ENCODE data around the gene SLC25A23.
A peak's percentile ranks its signal among the peaks of the same experiment; 100 is the strongest.

The SLC25A23 gene

GRCh38 chr19:6490134-6490533 is 30.5 kb upstream of the SLC25A23 start:
- no peak for DNase-seq (ENCODE audit: low spot score in 2 of 2)
- no peaks in the 10 kb centered on the region for H3K27me3 ChIP-seq (ENCODE audit: low read depth)
- H3K4me3 ChIP-seq = no peak overlapping the region
- no peaks in the 10 kb centered on the region for H3K4me1 ChIP-seq
- no peaks in the 10 kb centered on the region for H3K9me3 ChIP-seq
- no peaks in the 10 kb centered on the region; the same call in 1 of the 2 replicates for H3K36me3 ChIP-seq (replicated peaks)
- in situ Hi-C loops (cut with MboI; ENCODE audit: low sequenced_read_pairs) = no loop called here

DNA sequence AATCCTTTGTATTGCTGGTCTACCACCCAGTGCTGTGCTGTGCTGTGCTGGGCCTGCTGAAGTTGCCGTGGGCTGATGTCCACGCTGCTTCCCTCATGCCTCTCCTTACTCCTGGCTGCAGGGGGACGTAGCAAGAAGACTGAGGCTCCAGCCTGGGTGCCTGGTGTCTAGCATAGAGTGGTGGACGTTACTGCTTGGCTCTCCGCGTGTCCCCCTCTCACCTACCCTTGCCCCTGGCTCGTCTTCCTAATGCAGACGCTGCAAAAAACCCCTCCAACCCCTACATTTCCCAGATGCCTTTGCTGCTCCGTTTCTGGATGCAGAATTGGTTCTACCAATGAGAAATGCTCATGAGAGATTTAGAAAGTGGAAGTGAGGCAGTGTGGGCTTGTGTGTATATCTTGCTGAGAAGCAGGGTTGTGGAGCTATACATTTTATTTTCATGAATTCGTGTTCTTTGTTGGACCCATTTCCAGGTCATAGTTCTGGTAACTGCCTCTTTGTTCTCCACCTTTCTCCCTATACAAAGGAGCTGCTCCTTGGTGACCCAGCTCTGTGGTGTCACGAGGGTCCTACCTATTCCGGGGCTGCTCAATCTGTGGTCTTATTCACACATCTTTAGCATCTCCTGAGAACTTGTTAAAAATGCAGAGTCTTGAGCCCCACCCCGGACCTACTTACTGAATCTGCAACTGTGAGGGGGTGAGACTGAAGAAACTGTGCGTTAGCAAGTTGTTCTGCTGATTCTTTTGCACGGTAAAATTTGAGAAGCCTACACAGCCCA is 29.9 kb upstream of the SLC25A23 start:
- Histone ChIP-seq H3K36me3 (replicated peaks) (no peaks in the 10 kb centered on the region; the same call in 1 of the 2 replicates), H3K9me3 (no peaks in the 10 kb centered on the region), H3K4me1 (no peaks in the 10 kb centered on the region), H3K4me3 (no peak overlapping the region), H3K27me3 (ENCODE audit: low read depth) (no peaks in the 10 kb centered on the region)
- DNase-seq (ENCODE audit: low spot score in 2 of 2) = no peak
- in situ Hi-C loops (cut with MboI; ENCODE audit: low sequenced_read_pairs) = no loop called here

DNA sequence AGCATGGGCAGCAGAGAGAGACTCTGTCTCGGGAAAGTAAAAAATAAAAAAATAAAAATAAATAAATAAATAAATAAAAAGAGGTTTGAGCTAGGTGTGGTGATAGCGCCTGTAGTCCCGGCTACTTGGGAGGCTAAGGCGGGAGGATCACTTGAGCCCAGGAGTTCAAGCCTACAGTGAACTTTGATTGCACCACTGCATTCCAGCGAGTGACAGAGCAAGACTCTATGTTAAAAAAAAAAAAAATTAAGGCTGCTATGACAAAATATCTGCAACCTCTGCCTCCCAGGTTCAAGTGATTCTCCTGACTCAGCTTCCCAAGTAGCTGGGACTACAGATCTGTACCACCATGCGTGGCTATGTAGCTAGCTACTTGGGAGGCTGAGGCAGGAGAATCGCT is 25.2 kb upstream of the SLC25A23 start:
- Histone ChIP-seq H3K36me3 (replicated peaks) (no peaks in the 10 kb centered on the region), H3K4me3 (no peak overlapping the region), H3K27me3 (ENCODE audit: low read depth) (no peaks in the 10 kb centered on the region), H3K9me3 (no peaks in the 10 kb centered on the region), H3K4me1 (no peaks in the 10 kb centered on the region)
- in situ Hi-C loops (cut with MboI; ENCODE audit: low sequenced_read_pairs) = no loop called here
- no peak for DNase-seq (ENCODE audit: low spot score in 2 of 2)

- no peak for DNase-seq (ENCODE audit: low spot score in 2 of 2)
- H3K4me1 ChIP-seq = no peaks in the 10 kb centered on the region
- in situ Hi-C loops (cut with MboI; ENCODE audit: low sequenced_read_pairs) = no loop called here
Observed at GRCh38 chr19:6484230-6484629, 24.6 kb upstream of the SLC25A23 start.

GRCh38 chr19:6483235-6483634 is 23.6 kb upstream of the SLC25A23 start:
- Histone ChIP-seq H3K27me3 (ENCODE audit: low read depth) (no peaks in the 10 kb centered on the region), H3K36me3 (replicated peaks) (no peaks in the 10 kb centered on the region), H3K4me3 (no peak overlapping the region), H3K4me1 (no peaks in the 10 kb centered on the region), H3K9me3 (no peaks in the 10 kb centered on the region)
- in situ Hi-C loops (cut with MboI; ENCODE audit: low sequenced_read_pairs) = no loop called here
- DNase-seq (ENCODE audit: low spot score in 2 of 2) = no peak

More at GRCh38 chr19:6484230-6484629, 24.6 kb upstream of the SLC25A23 start:
- no peaks in the 10 kb centered on the region for H3K9me3 ChIP-seq
- no peaks in the 10 kb centered on the region for H3K27me3 ChIP-seq (ENCODE audit: low read depth)
- H3K36me3 ChIP-seq (replicated peaks) = no peaks in the 10 kb centered on the region
- no peak overlapping the region for H3K4me3 ChIP-seq

DNA sequence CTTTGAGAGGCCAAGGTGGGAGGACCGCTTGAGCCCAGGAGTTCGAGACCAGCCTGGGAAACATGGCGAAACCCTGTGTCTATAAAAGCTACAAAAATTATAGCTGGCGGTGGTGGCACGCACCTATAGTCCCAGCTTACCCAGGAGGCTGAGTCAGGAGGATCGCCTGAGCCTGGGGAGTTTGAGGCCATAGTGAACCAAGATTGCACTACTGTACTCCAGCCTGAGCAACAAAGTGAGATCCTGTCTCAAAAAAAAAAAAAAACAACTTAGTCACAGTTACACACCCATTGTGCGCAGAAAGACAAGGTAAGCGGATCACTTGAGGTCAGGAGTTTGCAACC is 22.7 kb upstream of the SLC25A23 start:
- no peak for DNase-seq (ENCODE audit: low spot score in 2 of 2)
- H3K36me3 ChIP-seq (replicated peaks) = no peaks in the 10 kb centered on the region
- H3K9me3 ChIP-seq = no peaks in the 10 kb centered on the region
- no peak overlapping the region for H3K4me3 ChIP-seq
- H3K4me1 ChIP-seq = no peaks in the 10 kb centered on the region
- H3K27me3 ChIP-seq (ENCODE audit: low read depth) = no peaks in the 10 kb centered on the region
- in situ Hi-C loops (cut with MboI; ENCODE audit: low sequenced_read_pairs) = no loop called here

DNA sequence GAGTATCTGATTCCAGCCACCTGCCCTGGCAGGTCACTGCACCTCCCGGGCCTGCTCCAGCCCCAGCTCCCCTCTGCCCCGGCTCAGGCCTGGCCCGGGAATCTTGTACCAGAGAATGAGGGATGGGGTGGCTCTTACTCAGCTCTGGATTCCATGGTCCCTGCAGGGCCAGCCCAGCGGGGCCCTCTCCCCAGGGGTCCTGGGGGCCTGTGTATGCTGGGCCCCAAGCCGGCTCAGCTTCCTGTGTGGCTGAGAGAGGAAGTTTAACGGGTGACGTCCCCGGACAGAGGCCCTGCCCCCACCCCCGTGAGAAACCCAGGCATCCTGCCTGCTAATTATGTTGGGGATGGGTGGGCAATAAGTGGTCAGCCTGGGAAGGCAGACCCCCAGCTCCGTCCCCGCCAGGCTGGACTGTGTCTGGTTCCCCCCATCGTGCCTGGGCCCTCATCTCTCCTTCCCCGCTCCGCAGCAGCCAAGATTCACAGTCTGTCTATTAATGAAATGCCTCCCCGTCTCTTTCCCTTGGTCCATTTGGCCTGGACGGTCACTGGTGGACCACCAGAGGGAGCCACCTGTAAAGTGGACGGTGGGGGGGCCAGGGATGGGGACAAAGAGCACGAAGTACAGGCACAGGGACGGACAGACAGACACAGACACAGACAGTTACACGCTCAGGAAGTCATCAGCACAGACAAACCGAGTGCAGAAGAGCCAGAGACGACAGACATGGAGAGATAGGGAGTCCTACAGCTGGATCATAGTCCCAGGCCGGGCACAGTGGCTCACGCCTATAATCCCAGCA is 22.1 kb upstream of the SLC25A23 start, which contains the start of gene DENND1C:
Gene DENND1C, minus strand, starts transcription at position 247 of the 802 bp plus-strand sequence. Its CDS starts 92 bp downstream, at position 155.
- H3K27me3 ChIP-seq (ENCODE audit: low read depth) = no peaks in the 10 kb centered on the region
- no peaks in the 10 kb centered on the region for H3K9me3 ChIP-seq
- in situ Hi-C loops (cut with MboI; ENCODE audit: low sequenced_read_pairs) = no loop called here
- no peak within 1 kb of the TSS for H3K4me3 ChIP-seq
- H3K4me1 ChIP-seq = no peaks in the 10 kb centered on the region
- DNase-seq (ENCODE audit: low spot score in 2 of 2) = peak in 1 of 2 experiments; percentile 73
- no peaks in the 10 kb centered on the region for H3K36me3 ChIP-seq (replicated peaks)

GRCh38 chr19:6480848-6481415 is 21.3 kb upstream of the SLC25A23 start:
- in situ Hi-C loops (cut with MboI; ENCODE audit: low sequenced_read_pairs) = no loop called here
- DNase-seq (ENCODE audit: low spot score in 2 of 2) = no peak
- Histone ChIP-seq H3K4me1 (no peaks in the 10 kb centered on the region), H3K36me3 (replicated peaks) (no peaks in the 10 kb centered on the region), H3K9me3 (no peaks in the 10 kb centered on the region), H3K27me3 (ENCODE audit: low read depth) (no peaks in the 10 kb centered on the region), H3K4me3 (no peak overlapping the region)

- no peaks in the 10 kb centered on the region for H3K9me3 ChIP-seq
- H3K36me3 ChIP-seq (replicated peaks) = no peaks in the 10 kb centered on the region
- in situ Hi-C loops (cut with MboI; ENCODE audit: low sequenced_read_pairs) = no loop called here
- no peaks in the 10 kb centered on the region for H3K4me1 ChIP-seq
- H3K27me3 ChIP-seq (ENCODE audit: low read depth) = no peaks in the 10 kb centered on the region
- H3K4me3 ChIP-seq = no peak overlapping the region
- DNase-seq (ENCODE audit: low spot score in 2 of 2) = no peak
Observed at GRCh38 chr19:6479836-6480398, 20.3 kb upstream of the SLC25A23 start.

DNA sequence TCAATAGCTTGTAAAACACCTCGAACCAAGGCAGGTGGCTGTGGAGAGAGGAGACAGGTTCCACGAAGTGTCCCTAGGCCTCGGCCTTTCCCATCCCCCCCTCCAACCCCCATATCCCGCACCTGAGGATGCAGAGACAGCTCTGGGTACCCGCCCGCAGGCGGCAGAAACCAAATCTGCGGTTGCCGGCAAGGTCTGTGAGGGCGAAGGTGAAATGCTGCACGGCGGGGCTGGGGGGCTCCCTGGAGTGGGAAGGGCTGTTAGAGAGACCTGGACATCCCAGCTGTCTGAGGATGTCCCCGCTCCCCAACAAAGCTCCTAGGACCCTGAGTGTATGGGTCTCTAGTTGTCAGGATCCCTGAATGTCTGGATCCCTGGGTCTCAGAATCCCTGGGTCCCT is 19.2 kb upstream of the SLC25A23 start:
- in situ Hi-C loops (cut with MboI; ENCODE audit: low sequenced_read_pairs) = no loop called here
- H3K27me3 ChIP-seq (ENCODE audit: low read depth) = no peaks in the 10 kb centered on the region

DNA sequence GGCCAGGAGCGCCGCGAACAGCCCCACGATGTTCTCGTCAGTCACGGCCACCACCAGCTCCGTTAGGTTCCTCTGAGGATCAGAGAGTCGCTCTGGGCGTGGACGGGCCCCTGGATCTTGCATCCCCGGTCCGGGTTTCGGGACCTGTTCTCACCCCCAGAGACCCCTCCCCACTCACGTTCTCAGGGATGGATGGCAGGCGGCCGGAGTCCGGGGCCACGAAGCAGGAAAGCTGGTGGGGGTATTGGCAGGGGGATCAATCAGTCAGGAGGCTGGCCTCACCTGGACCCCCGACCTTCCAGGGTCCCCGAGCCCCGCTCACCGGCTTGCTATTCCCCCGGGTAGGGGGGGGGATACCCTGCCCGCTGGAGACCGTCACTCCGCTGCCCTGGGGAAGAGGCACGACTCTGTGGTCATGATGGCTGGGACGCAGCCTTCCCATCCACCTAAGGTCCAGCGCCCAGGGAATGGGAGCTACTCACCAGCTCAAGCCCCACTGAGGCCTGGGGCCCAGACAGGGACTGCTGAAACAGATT is 17.4 kb upstream of the SLC25A23 start:
- Histone ChIP-seq H3K9me3 (no peaks in the 10 kb centered on the region), H3K27me3 (ENCODE audit: low read depth) (no peaks in the 10 kb centered on the region), H3K4me1 (no peaks in the 10 kb centered on the region), H3K36me3 (replicated peaks) (no peaks in the 10 kb centered on the region), H3K4me3 (no peak overlapping the region)
- DNase-seq (ENCODE audit: low spot score in 2 of 2) = no peak
- in situ Hi-C loops (cut with MboI; ENCODE audit: low sequenced_read_pairs) = no loop called here

More for the DNA sequence above, 19.2 kb upstream of the SLC25A23 start:
- Histone ChIP-seq H3K4me3 (no peak overlapping the region), H3K4me1 (no peaks in the 10 kb centered on the region), H3K36me3 (replicated peaks) (no peaks in the 10 kb centered on the region), H3K9me3 (no peaks in the 10 kb centered on the region)
- no peak for DNase-seq (ENCODE audit: low spot score in 2 of 2)

GRCh38 chr19:6476155-6476895 is 16.7 kb upstream of the SLC25A23 start:
- Histone ChIP-seq H3K9me3 (no peaks in the 10 kb centered on the region), H3K4me1 (no peaks in the 10 kb centered on the region), H3K36me3 (replicated peaks) (no peaks in the 10 kb centered on the region), H3K27me3 (ENCODE audit: low read depth) (no peaks in the 10 kb centered on the region), H3K4me3 (no peak overlapping the region)
- in situ Hi-C loops (cut with MboI; ENCODE audit: low sequenced_read_pairs) = no loop called here
- peak in 1 of 2 experiments; percentile 54 for DNase-seq (ENCODE audit: low spot score in 2 of 2)

Data from HAP-1 (cell line).